Endothelial cell of umbilical vein (primary cell): ENCODE data around the gene MPZ.
A peak's percentile ranks its signal among the peaks of the same experiment; 100 is the strongest.

Source experiments
- CTCF ChIP-seq, 2 donors: IDR thresholded peaks; 1 replicate in 1 of 2; 2 replicates in 1 of 2; pipeline ENCODE4 v1.5.1; 2011; ENCODE audit warnings: low read length in 2 of 2, mild to moderate bottlenecking in 2 of 2, moderate library complexity in 2 of 2, control low read depth in 1 of 2, inconsistent platforms in 1 of 2, low read depth in 1 of 2; ENCODE audit not compliant: insufficient read depth in 1 of 2; ENCODE audit errors: extremely low read depth in 1 of 2
- EZH2 ChIP-seq: IDR thresholded peaks from 2 replicates; pipeline ENCODE4 v1.6.1; 2012; ENCODE audit warnings: borderline replicate concordance, low read depth, mild to moderate bottlenecking, moderate library complexity, low read length, inconsistent platforms; ENCODE audit not compliant: severe bottlenecking
- GATA2 ChIP-seq: IDR thresholded peaks from 2 replicates; pipeline ENCODE4 v1.7.0; 2011; ENCODE audit warnings: low read depth, mild to moderate bottlenecking, moderate library complexity, mixed read lengths, low read length; ENCODE audit not compliant: insufficient read length, insufficient read depth
- JUN ChIP-seq: IDR thresholded peaks from 2 replicates; pipeline ENCODE4 v1.6.1; 2011; ENCODE audit warnings: borderline replicate concordance, low read depth; ENCODE audit not compliant: insufficient read length, insufficient read depth
- MAX ChIP-seq: IDR thresholded peaks from 2 replicates; pipeline ENCODE4 v1.6.1; 2011; ENCODE audit not compliant: insufficient read depth, insufficient read length
- MYC ChIP-seq: IDR thresholded peaks from one replicate; pipeline ENCODE4 v1.6.1; 2011; ENCODE audit warnings: mild to moderate bottlenecking, low read depth, low read length
- POLR2A ChIP-seq: IDR thresholded peaks from 2 replicates; pipeline ENCODE4 v1.6.1; 2012; ENCODE audit warnings: low read depth, mild to moderate bottlenecking, control low read depth, low read length
- POLR2AphosphoS5 ChIP-seq: IDR thresholded peaks from 2 replicates; pipeline ENCODE4 v1.6.1; 2012; ENCODE audit warnings: low read depth, mild to moderate bottlenecking, control low read depth, low read length, moderate library complexity; ENCODE audit not compliant: insufficient read depth

GRCh38 chr1:161314201-161314981, 4.6 kb upstream of the MPZ start, which contains the start of gene SDHC:
- TF ChIP-seq CTCF (IDR thresholded peaks at IDR 0.05; ENCODE audit: extremely low read depth in 1 of 2, insufficient read depth in 1 of 2, low read depth in 1 of 2, low read length in 2 of 2): peak; percentile 39 to 64
- TF ChIP-seq POLR2AphosphoS5: peak; percentile 96
- TF ChIP-seq POLR2A: peak; percentile 98
- no peak for TF ChIP-seq EZH2
- peak; percentile 61 for TF ChIP-seq MAX
- TF ChIP-seq MYC: no peak
- no peak for TF ChIP-seq GATA2
- TF ChIP-seq JUN: no peak
